Ishikawa (cell line): Measurements from ENCODE around the gene PACS1.

Experiments
- CEBPB ChIP-seq: IDR thresholded peaks from 2 replicates; pipeline ENCODE4 v1.6.1; 2012
- EGR1 ChIP-seq: IDR thresholded peaks from 2 replicates; pipeline ENCODE4 v1.6.1; 2012
- EP300 ChIP-seq: IDR thresholded peaks from 2 replicates; pipeline ENCODE4 v1.6.1; 2012; ENCODE audit warnings: borderline replicate concordance
- FOXM1 ChIP-seq: IDR thresholded peaks from 2 replicates; pipeline ENCODE4 v1.6.1; 2012; ENCODE audit warnings: low read depth, borderline replicate concordance
- MAX ChIP-seq: IDR thresholded peaks from 2 replicates; pipeline ENCODE4 v1.6.1; 2012
- TAF1 ChIP-seq: IDR thresholded peaks from 2 replicates; pipeline ENCODE4 v1.6.1; 2012; ENCODE audit warnings: low read depth, mild to moderate bottlenecking

GRCh38 chr11:66218846-66219620, 149.0 kb downstream of the PACS1 start:
- TF ChIP-seq FOXM1 (no peak), TAF1 (no peak), CEBPB (no peak), EGR1 (no peak), MAX (no peak), EP300 (no peak)
